ENCODE measurements around the gene MYOD1. TPM values are rescaled to one million over a fixed set of nuclear protein-coding genes. Genes with fewer than 3 reads are reported as not detected.
A peak's percentile ranks its signal among the peaks of the same experiment; 100 is the strongest.

Gene MYOD1
- total and polyA plus RNA-seq, 2 of the 13 experiments (the other 11 are each of a cell fraction or from before 2014, with no cell fraction given): not detected

- peak; percentile 93; the same call in 1 of the 2 replicates for TF ChIP-seq ZBTB3 (CRISPR knock-in tag; IDR thresholded peaks at IDR 0.05; ENCODE audit: borderline replicate concordance, low read depth)
- no peak for TF ChIP-seq SNAI1 (CRISPR knock-in tag; IDR thresholded peaks at IDR 0.05; ENCODE audit: borderline replicate concordance)
- TF ChIP-seq ZBTB2 (CRISPR knock-in tag; IDR thresholded peaks at IDR 0.05; ENCODE audit: low read depth): peak; percentile 44; the same call in 1 of the 2 replicates
- TF ChIP-seq SKI (IDR thresholded peaks at IDR 0.05; ENCODE audit: partially characterized antibody): peak; percentile 84
- TF ChIP-seq ZNF562 (CRISPR knock-in tag; IDR thresholded peaks at IDR 0.05; ENCODE audit: borderline replicate concordance): no peak
- peak; percentile 77 for TF ChIP-seq MED8 (CRISPR knock-in tag; IDR thresholded peaks at IDR 0.05; ENCODE audit: insufficient replicate concordance)
- peak; percentile 96 for TF ChIP-seq ZBTB7B (CRISPR knock-in tag; IDR thresholded peaks at IDR 0.05)
- no peak for TF ChIP-seq HDAC6 (IDR thresholded peaks at IDR 0.05; ENCODE audit: low read depth, low read length)
- peak; percentile 55; the same call in 1 of the 2 replicates for TF ChIP-seq ZNF3 (CRISPR knock-in tag; IDR thresholded peaks at IDR 0.05)
- peak; percentile 84 for TF ChIP-seq MED1 (CRISPR knock-in tag; IDR thresholded peaks at IDR 0.05)
- TF ChIP-seq TEF (CRISPR knock-in tag; IDR thresholded peaks at IDR 0.05): no peak
- no peak for TF ChIP-seq SNRNP70 (IDR thresholded peaks at IDR 0.05; ENCODE audit: low read depth, low read length)
- TF ChIP-seq SKIL (CRISPR knock-in tag; IDR thresholded peaks at IDR 0.05; ENCODE audit: borderline replicate concordance): peak; percentile 90
- no peak for TF ChIP-seq USF2 (IDR thresholded peaks at IDR 0.05; ENCODE audit: low read depth, low read length)
- no peak for TF ChIP-seq USF2 (CRISPR knock-in tag; IDR thresholded peaks at IDR 0.05; ENCODE audit: borderline replicate concordance)
- TF ChIP-seq THAP11 (CRISPR knock-in tag; IDR thresholded peaks at IDR 0.05): peak; percentile 78
- TF ChIP-seq ZNF329 (CRISPR knock-in tag; IDR thresholded peaks at IDR 0.05; ENCODE audit: low read depth): no peak
- peak; percentile 39; the same call in 1 of the 2 replicates for TF ChIP-seq ZFY (CRISPR knock-in tag; IDR thresholded peaks at IDR 0.05)
- peak; percentile 96 for TF ChIP-seq MLX (CRISPR knock-in tag; IDR thresholded peaks at IDR 0.05)
- TF ChIP-seq RNF219 (CRISPR knock-in tag; IDR thresholded peaks at IDR 0.05): peak; percentile 95; the same call in 1 of the 2 replicates
- no peak for TF ChIP-seq RBFOX2 (IDR thresholded peaks at IDR 0.05; ENCODE audit: low read depth, low read length)
These were observed 50.8 kb downstream of the MYOD1 start (continued) for GRCh38 chr11:17770048-17770652.
